ENCODE results near the gene TADA2A.

DNA sequence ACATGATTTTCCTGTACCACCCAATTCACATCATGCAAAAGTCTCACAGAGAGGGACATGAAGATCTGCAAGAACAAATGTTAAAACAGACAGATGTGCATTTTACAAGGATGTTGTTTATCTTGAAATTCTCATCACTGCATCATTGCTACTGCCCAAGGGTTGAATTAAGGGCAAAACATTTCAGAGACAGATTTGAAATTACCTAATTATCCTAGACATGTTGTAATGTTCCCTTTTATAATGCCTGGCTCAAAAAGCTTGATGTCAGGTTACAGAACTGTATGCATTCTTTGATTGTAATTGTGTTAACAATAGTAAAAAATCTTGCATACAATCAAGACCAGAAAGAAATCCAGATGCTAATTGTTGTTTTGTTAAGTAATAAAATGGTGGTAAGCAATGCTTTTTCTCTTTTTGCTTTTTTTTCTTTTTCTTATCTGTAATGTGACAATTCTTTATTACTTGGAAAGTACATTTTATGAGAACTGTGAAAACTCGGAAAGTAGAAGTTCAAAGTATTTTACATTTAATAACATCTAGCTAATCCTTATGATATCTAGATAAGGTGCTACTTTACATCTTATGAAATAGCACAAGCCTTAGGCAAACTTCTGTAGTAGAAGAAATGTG is 79.4 kb downstream of the TADA2A start:
- TF ChIP-seq, protein P1, sequence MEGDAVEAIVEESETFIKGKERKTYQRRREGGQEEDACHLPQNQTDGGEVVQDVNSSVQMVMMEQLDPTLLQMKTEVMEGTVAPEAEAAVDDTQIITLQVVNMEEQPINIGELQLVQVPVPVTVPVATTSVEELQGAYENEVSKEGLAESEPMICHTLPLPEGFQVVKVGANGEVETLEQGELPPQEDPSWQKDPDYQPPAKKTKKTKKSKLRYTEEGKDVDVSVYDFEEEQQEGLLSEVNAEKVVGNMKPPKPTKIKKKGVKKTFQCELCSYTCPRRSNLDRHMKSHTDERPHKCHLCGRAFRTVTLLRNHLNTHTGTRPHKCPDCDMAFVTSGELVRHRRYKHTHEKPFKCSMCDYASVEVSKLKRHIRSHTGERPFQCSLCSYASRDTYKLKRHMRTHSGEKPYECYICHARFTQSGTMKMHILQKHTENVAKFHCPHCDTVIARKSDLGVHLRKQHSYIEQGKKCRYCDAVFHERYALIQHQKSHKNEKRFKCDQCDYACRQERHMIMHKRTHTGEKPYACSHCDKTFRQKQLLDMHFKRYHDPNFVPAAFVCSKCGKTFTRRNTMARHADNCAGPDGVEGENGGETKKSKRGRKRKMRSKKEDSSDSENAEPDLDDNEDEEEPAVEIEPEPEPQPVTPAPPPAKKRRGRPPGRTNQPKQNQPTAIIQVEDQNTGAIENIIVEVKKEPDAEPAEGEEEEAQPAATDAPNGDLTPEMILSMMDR (IDR thresholded peaks at IDR 0.05): no peak
- TF ChIP-seq POLR2A (IDR thresholded peaks at IDR 0.05; ENCODE audit: low read depth) (no peak), POLR2AphosphoS5 (IDR thresholded peaks at IDR 0.05) (no peak)

Measured in esophagus muscularis mucosa (tissue), 3 donors.